ENCODE results near the gene AOPEP. TPM values are rescaled to one million over a fixed set of nuclear protein-coding genes. Genes with fewer than 3 reads are reported as not detected.

The AOPEP gene
- total RNA-seq, 1 donor from 2014 or later = 75.3 TPM

- DNase-seq (ENCODE audit: low read depth) (peak; percentile 83), FAIRE-seq (no peak)
- H2AFZ ChIP-seq (ENCODE audit: low read depth, low read length) = no peak overlapping the region
- H3K4me1 Mint-ChIP-seq (ENCODE audit: low read depth, unreplicated experiment) = peaks cover 64% of the 10 kb centered on the region
- TF ChIP-seq EZH2 (IDR thresholded peaks at IDR 0.05; ENCODE audit: insufficient read depth, low read length) = no peak
- TF ChIP-seq, protein P1, sequence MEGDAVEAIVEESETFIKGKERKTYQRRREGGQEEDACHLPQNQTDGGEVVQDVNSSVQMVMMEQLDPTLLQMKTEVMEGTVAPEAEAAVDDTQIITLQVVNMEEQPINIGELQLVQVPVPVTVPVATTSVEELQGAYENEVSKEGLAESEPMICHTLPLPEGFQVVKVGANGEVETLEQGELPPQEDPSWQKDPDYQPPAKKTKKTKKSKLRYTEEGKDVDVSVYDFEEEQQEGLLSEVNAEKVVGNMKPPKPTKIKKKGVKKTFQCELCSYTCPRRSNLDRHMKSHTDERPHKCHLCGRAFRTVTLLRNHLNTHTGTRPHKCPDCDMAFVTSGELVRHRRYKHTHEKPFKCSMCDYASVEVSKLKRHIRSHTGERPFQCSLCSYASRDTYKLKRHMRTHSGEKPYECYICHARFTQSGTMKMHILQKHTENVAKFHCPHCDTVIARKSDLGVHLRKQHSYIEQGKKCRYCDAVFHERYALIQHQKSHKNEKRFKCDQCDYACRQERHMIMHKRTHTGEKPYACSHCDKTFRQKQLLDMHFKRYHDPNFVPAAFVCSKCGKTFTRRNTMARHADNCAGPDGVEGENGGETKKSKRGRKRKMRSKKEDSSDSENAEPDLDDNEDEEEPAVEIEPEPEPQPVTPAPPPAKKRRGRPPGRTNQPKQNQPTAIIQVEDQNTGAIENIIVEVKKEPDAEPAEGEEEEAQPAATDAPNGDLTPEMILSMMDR (IDR thresholded peaks at IDR 0.05; ENCODE audit: insufficient read depth, low read depth, low read length) = no peak
- no peaks in the 10 kb centered on the region for H3K27me3 Mint-ChIP-seq (ENCODE audit: low read depth, unreplicated experiment)
- H3K4me2 ChIP-seq (ENCODE audit: low read length) = peak overlapping the region; percentile 28
- H3K27ac Mint-ChIP-seq (ENCODE audit: unreplicated experiment) = peak overlapping the region; percentile 87
- peaks cover 61% of the 10 kb centered on the region for H3K4me1 ChIP-seq (ENCODE audit: insufficient read depth, low read length)
- no peaks in the 10 kb centered on the region for H3K27me3 ChIP-seq (ENCODE audit: insufficient read depth, low read length)
- H3K4me3 Mint-ChIP-seq (ENCODE audit: unreplicated experiment) = no peak overlapping the region
- peaks cover 9% of the 10 kb centered on the region for H3K36me3 Mint-ChIP-seq (ENCODE audit: low read depth, unreplicated experiment)
- no peaks in the 10 kb centered on the region for H3K36me3 ChIP-seq (ENCODE audit: insufficient read depth, low read length)
- peak overlapping the region; percentile 98 for H3K27ac ChIP-seq (ENCODE audit: low read depth, low read length)
- H3K9me3 Mint-ChIP-seq (ENCODE audit: unreplicated experiment) = peaks cover 4% of the 10 kb centered on the region
- no peaks in the 10 kb centered on the region for H4K20me1 ChIP-seq (ENCODE audit: insufficient read depth, low read length)
- peak overlapping the region; percentile 53 for H3K9ac ChIP-seq (ENCODE audit: low read length)
- H3K4me3 ChIP-seq (ENCODE audit: insufficient read depth, low read depth, low read length) = no peak overlapping the region
- peaks cover 3% of the 10 kb centered on the region for H3K79me2 ChIP-seq (ENCODE audit: insufficient read depth, low read length)
- H3K9me3 ChIP-seq (ENCODE audit: insufficient read depth, low read depth, low read length) = no peaks in the 10 kb centered on the region
Observed at GRCh38 chr9:94865582-94866452, 139.3 kb downstream of the AOPEP start.

GRCh38 chr9:94866770-94867169 is 140.3 kb downstream of the AOPEP start:
- Histone ChIP-seq H3K36me3 (ENCODE audit: insufficient read depth, low read length) (no peaks in the 10 kb centered on the region), H3K9me3 (ENCODE audit: insufficient read depth, low read depth, low read length) (no peaks in the 10 kb centered on the region), H3K79me2 (ENCODE audit: insufficient read depth, low read length) (peaks cover 3% of the 10 kb centered on the region), H3K4me1 (ENCODE audit: insufficient read depth, low read length) (peaks cover 55% of the 10 kb centered on the region), H3K27ac (ENCODE audit: low read depth, low read length) (peak overlapping the region; percentile 98), H2AFZ (ENCODE audit: low read depth, low read length) (no peak overlapping the region), H3K9ac (ENCODE audit: low read length) (peak overlapping the region; percentile 88), H3K4me3 (ENCODE audit: insufficient read depth, low read depth, low read length) (no peak overlapping the region), H3K4me2 (ENCODE audit: low read length) (peak overlapping the region; percentile 76), H4K20me1 (ENCODE audit: insufficient read depth, low read length) (no peaks in the 10 kb centered on the region), H3K27me3 (ENCODE audit: insufficient read depth, low read length) (no peaks in the 10 kb centered on the region)
- DNase-seq (ENCODE audit: low read depth) = no peak
- no peak for TF ChIP-seq EZH2 (IDR thresholded peaks at IDR 0.05; ENCODE audit: insufficient read depth, low read length)
- TF ChIP-seq, protein P1 (IDR thresholded peaks at IDR 0.05; ENCODE audit: insufficient read depth, low read depth, low read length) = no peak
- peaks cover 63% of the 10 kb centered on the region for H3K4me1 Mint-ChIP-seq (ENCODE audit: low read depth, unreplicated experiment)
- H3K27ac Mint-ChIP-seq (ENCODE audit: unreplicated experiment) = peak overlapping the region; percentile 100
- H3K27me3 Mint-ChIP-seq (ENCODE audit: low read depth, unreplicated experiment) = no peaks in the 10 kb centered on the region
- FAIRE-seq = no peak
- no peaks in the 10 kb centered on the region for H3K9me3 Mint-ChIP-seq (ENCODE audit: unreplicated experiment)
- peak overlapping the region; percentile 31 for H3K4me3 Mint-ChIP-seq (ENCODE audit: unreplicated experiment)
- H3K36me3 Mint-ChIP-seq (ENCODE audit: low read depth, unreplicated experiment) = peaks cover 2% of the 10 kb centered on the region

Data from astrocyte (in vitro differentiated cells and primary cell).